ENCODE data around the gene FBN2.
"Not testable (repeated sequence)": the region's sequence is repeated elsewhere in the genome, so short reads cannot be mapped to it uniquely, and the experiment has no call there.

FBN2 gene

DNA sequence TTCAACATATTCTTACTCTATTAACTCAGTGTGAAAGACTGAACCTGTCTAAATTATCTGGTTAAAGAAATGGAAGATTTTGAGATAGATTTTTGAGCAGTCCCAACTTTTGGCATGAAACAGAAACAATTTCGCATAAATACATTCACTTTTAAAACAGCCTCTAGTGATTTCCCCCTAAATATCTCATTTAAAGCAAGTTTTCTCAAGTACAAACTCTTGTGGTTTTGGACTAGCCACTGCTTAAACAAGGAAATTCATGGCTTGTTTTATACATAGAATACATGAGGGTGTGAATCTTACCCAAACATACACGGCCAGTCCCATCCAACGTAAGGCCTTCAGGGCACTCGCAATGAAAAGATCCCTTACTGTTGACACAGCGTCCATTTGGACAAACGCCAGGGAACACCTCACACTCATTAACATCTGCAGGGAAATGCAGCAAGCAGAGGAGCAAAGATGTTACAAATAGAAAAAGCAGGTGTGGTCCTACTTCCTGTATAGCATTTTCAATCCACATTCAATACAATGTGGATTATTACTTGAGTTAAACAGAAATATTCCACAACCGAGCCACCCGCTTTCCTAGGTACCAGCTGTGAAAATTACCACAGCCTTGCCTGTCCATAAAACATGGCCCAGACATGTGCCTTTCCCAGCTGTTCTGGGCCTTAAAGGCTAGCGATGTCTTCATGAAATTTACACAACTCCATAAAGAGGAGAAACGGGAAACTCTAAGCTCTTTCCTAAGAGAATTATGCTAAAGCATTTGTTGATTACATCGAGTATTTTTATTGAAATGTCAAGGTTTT is 188.8 kb downstream of the FBN2 start:
- ATAC-seq, result no peak

GRCh38 chr5:128346038-128346437 is 192.0 kb downstream of the FBN2 start:
- ATAC-seq, result no peak

DNA sequence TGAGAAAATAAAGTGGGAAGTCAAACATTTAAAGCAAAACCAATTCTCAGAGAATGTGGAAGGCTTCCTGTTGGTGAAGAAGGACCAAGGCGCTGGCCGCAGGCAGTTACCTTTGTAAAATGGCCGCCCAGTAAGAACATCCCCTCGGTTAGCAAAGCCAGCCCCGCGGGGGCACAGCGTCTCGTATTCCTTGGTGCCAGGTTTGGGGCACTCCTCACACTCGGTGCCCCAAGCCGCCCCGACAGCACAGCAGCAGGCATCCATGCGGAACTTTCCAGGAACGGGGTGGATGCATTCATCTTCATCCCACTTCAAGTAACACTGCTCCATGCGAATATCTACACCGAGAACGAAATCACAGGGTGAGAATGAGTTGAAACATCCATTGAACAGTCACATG is 192.8 kb downstream of the FBN2 start:
- ATAC-seq, result no peak

DNA sequence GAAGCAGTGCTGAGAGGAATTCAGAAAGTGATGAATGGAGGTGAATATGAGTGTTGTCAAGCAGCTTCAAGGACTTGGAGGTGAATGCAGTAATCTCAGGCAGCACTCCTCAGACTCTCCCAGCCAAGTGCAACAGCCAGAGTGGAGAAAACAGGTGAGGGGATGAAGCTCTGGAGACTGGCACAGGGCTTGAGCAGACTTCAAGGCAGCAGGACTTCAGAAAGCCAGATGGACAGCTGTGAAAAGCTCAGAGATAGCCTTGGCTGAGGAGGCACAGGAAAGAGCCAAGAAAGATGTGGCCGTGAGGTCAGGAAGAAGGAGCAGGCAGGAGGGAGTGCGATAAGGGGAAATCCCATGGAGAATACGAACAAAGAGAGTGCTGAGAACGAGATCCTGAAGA is 194.9 kb downstream of the FBN2 start:
- ATAC-seq, result no peak

GRCh38 chr5:128341056-128341455 is 197.0 kb downstream of the FBN2 start:
- ATAC-seq, result no peak

- no peak for ATAC-seq
Measured at GRCh38 chr5:128340648-128341047, 197.4 kb downstream of the FBN2 start.

DNA sequence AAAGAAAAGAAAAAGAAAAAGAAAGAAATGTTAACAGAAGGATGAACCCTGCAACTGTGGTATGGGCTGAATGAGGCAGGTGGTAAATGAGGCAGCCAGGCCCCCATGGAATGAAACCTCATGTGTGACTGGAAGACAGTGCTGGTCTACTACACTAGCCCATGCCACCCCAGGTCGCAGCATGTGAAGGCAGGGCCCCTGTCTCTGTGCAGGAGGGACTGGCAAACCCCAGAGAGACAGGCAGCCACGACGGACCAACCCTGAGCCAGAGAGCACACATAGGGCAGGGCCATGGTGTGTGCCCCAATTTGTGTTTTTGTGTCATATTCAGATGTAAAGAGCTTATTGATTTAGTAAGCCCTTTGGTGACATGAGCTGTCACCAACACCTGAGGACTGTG is 198.5 kb downstream of the FBN2 start:
- ATAC-seq, result no peak

- no peak for ATAC-seq
Measured at GRCh38 chr5:128338649-128339048, 199.4 kb downstream of the FBN2 start.

DNA sequence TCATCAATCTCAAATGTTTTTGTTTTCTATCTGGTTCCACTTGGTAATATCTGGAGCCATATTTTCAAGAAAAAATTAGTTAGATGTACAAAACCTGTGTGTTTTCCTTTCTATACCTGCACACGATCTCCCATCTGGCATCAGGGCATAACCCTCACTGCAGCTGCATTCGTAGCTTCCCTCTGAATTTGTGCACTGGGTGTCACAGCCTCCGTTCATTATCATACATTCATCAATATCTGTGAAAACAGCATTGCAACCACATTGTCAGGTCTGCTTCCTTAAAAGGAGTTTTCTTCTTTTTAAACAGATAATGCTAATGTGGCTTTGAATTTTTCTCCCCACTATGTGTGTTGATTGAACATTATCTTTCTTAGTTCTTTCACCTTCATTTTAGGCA is 202.7 kb downstream of the FBN2 start:
- no peak for ATAC-seq

DNA sequence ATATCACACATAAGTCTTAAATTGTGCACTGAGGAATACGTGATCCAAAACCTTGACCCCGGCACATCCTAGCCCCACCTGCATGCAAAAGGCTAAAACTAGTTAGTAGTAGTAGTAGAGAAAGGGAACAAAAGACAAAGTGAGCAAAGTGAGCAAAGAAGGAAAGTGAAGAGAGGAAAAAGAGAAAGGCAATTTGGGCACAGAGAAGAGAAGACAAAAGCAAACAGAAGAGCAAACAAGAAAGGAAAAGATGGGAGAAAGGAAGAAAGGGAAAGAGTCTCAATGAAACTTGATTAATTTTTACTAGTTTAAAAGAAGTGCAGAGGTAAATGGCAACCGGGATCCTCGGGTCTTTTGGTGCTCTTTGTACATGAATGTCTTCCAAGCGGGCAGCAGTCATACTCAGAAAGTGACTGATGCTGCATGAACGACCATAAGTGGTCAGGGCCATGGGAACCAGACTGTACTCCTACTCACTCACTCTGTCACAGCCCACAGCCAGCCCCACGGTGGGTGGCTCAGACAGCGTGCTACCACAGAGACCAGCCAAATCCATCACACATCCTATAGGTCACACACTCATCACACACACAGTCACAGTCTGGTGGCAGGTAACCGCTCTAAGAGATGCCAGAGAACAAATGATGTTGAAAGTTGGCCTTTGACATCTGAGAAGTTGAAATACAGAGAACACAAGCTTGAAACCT is 203.9 kb downstream of the FBN2 start:
- no peak for ATAC-seq

- ATAC-seq, result no peak
Measured at GRCh38 chr5:128331261-128331660, 206.8 kb downstream of the FBN2 start.

DNA sequence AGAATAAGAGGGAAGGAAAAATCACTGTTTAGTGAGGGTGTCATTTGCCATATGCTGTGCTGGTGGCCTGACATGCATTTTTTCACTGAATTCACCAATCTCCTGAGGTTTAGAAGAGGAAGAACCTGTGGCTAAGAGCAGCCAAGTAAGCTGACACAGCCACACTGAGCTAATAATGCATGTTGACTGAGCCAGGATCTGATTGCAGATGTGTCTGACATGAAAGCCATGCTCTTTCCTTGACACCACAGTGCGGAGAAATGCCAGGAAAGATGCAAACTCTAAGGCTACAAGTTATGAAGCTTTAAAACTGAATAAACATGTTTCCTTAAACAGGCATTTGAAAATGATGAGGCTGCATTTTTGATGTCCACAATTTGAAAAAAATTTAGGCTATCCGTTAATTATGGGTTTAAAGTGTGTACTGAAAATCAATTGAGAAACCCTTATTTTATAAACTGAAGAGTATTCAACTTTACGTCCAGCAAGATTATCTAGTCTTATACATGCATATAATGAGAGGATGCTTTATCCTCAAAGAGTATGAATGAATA is 208.6 kb downstream of the FBN2 start:
- no peak for ATAC-seq

DNA sequence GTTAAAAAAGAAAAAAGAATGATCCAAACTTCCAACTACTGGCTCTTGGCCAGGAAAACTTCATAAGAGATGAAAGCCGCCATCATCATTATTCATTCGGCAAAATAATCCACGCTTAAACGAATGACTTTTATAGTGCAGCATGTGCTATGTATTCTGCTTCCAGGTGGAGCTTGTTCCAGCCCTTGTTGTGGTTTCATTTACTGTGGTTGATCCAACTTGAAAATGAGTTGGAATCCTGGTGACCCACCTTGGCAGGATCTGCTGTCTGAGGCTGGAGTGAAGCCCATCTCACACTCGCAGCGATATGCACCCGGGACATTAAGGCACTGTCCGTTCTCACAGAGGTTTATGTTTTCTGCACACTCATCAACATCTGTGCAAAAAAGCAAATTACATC is 209.6 kb downstream of the FBN2 start:
- no peak for ATAC-seq

DNA sequence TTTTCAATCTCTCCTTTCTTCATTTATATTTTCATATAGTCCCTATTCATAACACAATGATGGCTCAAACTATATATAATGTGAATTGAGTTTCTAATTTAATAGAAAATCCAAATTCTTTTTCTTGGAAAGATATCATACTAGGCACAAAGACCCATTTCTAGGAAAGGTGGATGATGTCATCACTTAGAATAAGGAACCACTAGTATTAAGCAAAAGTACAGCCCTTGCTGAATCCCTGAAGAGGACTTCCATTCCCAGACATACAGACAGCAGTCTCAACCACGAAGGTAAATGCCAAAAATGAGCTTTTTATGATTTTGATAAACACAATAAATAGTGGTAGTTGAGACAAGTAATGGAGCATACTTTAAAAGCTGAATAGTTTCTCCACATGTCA is 210.0 kb downstream of the FBN2 start:
- ATAC-seq, result no peak

- ATAC-seq, result not testable (repeated sequence)
Measured at GRCh38 chr5:128321418-128321817, 216.6 kb downstream of the FBN2 start.

DNA sequence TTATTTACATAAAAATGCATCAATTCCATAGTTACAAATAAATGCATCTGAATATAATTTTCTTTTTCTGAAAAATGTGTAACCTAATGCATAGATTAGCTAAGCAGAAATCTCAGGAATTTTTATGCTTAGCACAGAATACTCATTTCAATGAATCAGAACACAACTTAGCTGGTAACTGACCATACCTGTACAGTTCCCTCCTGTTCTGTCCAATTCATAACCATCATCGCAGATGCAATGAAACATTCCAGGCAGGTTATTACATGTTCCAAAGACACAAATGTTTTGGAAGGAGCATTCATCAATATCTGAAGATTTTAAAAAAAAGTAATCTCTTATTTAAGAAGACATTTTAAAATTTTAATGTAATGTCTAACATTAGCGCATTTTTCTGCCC is 219.4 kb downstream of the FBN2 start:
- no peak for ATAC-seq

DNA sequence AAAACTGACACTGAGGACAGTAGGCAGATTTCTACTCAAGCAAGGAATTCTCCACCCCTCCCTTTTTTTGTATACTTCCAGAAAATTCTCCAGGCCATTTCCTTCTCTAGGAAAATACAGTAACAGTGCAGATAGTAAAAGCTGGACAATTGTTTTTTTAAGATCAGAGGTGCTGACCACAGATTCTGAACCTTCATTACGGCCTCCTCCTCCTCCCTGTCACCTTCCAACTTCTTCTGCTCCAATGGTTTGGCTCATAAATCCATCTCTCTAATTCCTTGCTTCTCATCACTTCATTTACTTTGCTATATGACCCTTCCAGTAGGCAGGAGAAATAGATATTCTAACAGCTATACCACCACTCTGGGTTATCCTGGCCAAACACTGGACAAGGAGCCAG is 220.6 kb downstream of the FBN2 start:
- ATAC-seq, result no peak

GRCh38 chr5:128315671-128316070 is 222.4 kb downstream of the FBN2 start:
- no peak for ATAC-seq

GRCh38 chr5:128305341-128305740 is 232.7 kb downstream of the FBN2 start:
- no peak for ATAC-seq

- ATAC-seq, result no peak
Measured at GRCh38 chr5:128304791-128305190, 233.3 kb downstream of the FBN2 start.

GRCh38 chr5:128304088-128304487 is 234.0 kb downstream of the FBN2 start:
- ATAC-seq, result no peak

GRCh38 chr5:128303593-128303992 is 234.5 kb downstream of the FBN2 start:
- ATAC-seq, result no peak

DNA sequence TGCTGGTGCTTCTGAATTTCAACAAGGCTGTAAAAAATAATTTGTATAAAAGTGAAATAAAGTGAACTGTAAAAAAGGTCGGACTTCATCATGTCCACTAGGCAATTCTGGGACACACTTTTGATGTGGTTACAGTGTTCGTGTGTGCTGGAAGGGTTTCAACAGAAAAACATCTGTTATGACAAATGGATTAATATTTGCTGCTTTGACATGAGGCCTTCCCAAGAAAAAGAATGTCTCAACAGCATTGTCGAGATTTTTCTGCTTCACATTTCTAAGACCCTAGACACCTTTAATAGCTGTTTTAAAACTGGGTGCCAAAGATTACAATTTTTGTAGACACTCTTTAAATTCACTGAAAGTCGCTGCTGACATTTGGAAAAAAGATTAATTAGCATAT is 237.9 kb downstream of the FBN2 start:
- ATAC-seq, result no peak
